Breast epithelium (tissue), 4 donors: ENCODE results near the gene USO1. TPM values are rescaled to one million over a fixed set of nuclear protein-coding genes. Genes with fewer than 3 reads are reported as not detected.
"Not testable (repeated sequence)": the region's sequence is repeated elsewhere in the genome, so short reads cannot be mapped to it uniquely, and the experiment has no call there.

Source experiments
- DNase-seq, 2 donors: peaks; one replicate each; pipeline ENCODE4 v3.0.0-alpha.2; 2019; ENCODE audit warnings: low spot score in 2 of 2
- H3K27ac ChIP-seq, 2 donors: fragments of 200-600 bp; sonication (generic) in 1 of 2; one replicate each; pipeline ENCODE4 v1.5.1; 2016 to 2019; ENCODE audit warnings: mild to moderate bottlenecking in 1 of 2
- H3K27me3 ChIP-seq, 2 donors: fragments of 200-600 bp; sonication (generic) in 1 of 2; one replicate each; pipeline versions ENCODE4 v1.5.1 to v1.6.0; 2017 to 2019; ENCODE audit warnings: control low read depth in 1 of 2, mild to moderate bottlenecking in 1 of 2
- H3K36me3 ChIP-seq: fragments of 200-600 bp; one replicate; pipeline ENCODE4 v1.5.1; 2019
- H3K4me1 ChIP-seq, 2 donors: fragments of 200-600 bp; sonication (generic); one replicate each; pipeline ENCODE4 v1.5.1; 2016 to 2019; ENCODE audit warnings: control low read depth in 1 of 2
- H3K4me3 ChIP-seq, 3 donors: fragments of 200-600 bp; sonication (generic); 1 replicate in 2 of 3; 2 replicates in 1 of 3; pipeline ENCODE4 v1.5.1; 2016 to 2019; ENCODE audit warnings: mild to moderate bottlenecking in 3 of 3, moderate library complexity in 2 of 3
- H3K9me3 ChIP-seq, 2 donors: fragments of 200-600 bp; sonication (generic) in 1 of 2; one replicate each; pipeline ENCODE4 v1.5.1; 2016 to 2019; ENCODE audit warnings: control low read depth in 1 of 2
- POLR2A ChIP-seq: fragments of 450-650 bp; IDR thresholded peaks from one replicate; pipeline ENCODE4 v1.6.1; 2016; ENCODE audit warnings: antibody characterized with exemption, mild to moderate bottlenecking, moderate library complexity
- POLR2AphosphoS5 ChIP-seq, 3 donors: sonication (generic); formaldehyde crosslinking; IDR thresholded peaks; one replicate each; pipeline ENCODE4 v1.6.1; 2017; ENCODE audit warnings: antibody characterized with exemption in 3 of 3
- intact Hi-C: fragments of 100-400 bp; cut with DNase I; formaldehyde crosslinking; loops from one replicate; pipeline ENCODE4 v1.15.1; 2023; ENCODE audit warnings: low total_unique reads
- total RNA-seq, 3 donors: library from RNA; depleted of rRNA; stranded (reverse); fragments of >200 nt; gene quantifications; one replicate each; pipeline ENCODE4 v1.1.0, GENCODE V29; 2016
- TF ChIP-seq, protein P1 (sequence below), 3 donors: fragments of 450-650 bp; IDR thresholded peaks; one replicate each; pipeline ENCODE4 v1.5.1; 2016 to 2017; ENCODE audit warnings: antibody characterized with exemption in 3 of 3, mild to moderate bottlenecking in 3 of 3, moderate library complexity in 3 of 3

The USO1 gene
- total RNA-seq, 3 donors from 2014 or later, result 74.1 to 76.7 (median 74.1) TPM

DNA sequence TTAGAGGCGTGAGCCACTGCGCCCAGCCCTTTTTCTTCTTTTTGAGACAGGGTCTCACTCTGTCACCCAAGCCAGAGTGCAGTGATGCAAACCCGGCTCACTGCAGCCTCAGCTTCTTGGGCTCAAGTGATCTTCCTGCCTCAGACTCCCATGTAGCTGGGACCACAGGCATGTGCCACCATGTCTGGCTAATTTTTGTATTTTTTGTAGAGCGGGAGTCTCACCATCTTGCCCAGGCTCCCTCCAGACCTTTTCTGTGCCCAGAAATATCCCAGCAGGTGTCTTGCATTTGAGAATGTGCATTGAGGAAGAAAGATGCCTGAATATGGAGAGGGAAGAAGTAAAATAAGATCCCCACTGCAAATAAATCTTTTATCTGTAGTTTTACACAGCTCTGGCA lies 119.2 kb downstream of the USO1 start:
- Histone ChIP-seq H3K9me3 (no peaks in the 10 kb centered on the region), H3K4me1 (no peaks in the 10 kb centered on the region), H3K36me3 (no peaks in the 10 kb centered on the region), H3K27me3 (no peaks in the 10 kb centered on the region), H3K27ac (peak overlapping the region in 1 of 2 donors; percentile 52), H3K4me3 (no peak overlapping the region)
- TF ChIP-seq, protein P1, sequence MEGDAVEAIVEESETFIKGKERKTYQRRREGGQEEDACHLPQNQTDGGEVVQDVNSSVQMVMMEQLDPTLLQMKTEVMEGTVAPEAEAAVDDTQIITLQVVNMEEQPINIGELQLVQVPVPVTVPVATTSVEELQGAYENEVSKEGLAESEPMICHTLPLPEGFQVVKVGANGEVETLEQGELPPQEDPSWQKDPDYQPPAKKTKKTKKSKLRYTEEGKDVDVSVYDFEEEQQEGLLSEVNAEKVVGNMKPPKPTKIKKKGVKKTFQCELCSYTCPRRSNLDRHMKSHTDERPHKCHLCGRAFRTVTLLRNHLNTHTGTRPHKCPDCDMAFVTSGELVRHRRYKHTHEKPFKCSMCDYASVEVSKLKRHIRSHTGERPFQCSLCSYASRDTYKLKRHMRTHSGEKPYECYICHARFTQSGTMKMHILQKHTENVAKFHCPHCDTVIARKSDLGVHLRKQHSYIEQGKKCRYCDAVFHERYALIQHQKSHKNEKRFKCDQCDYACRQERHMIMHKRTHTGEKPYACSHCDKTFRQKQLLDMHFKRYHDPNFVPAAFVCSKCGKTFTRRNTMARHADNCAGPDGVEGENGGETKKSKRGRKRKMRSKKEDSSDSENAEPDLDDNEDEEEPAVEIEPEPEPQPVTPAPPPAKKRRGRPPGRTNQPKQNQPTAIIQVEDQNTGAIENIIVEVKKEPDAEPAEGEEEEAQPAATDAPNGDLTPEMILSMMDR (IDR thresholded peaks at IDR 0.05), result no peak
- TF ChIP-seq POLR2AphosphoS5 (IDR thresholded peaks at IDR 0.05), result no peak
- TF ChIP-seq POLR2A, result no peak
- intact Hi-C loops, result no loop called here
- DNase-seq, result no peak

DNA sequence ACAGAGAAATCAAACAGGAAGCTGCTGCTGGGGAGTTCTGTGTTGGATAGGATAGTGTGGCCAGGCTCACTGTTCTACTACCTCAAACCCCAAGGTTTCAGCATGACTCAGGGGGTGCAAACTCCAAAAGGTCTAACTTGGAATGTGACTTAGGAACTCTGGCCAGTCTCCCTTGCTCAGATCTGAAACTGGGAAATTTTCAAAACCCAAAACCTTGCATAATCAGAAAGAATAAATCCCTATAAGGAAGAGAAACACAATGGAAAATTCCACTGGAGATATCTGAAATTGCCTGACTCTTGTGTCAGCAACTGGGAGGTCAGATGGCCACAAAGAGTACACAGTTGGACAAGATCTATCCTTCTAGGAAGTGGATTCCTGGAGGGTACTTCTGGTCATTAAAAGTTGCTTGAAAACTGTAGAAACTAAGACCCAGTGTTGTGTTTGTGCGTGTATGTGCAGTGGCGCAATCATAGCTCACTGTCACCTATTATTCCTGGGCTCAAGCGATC lies 119.8 kb downstream of the USO1 start:
- Histone ChIP-seq H3K27ac (no peak overlapping the region), H3K27me3 (no peaks in the 10 kb centered on the region), H3K4me1 (no peaks in the 10 kb centered on the region), H3K36me3 (no peaks in the 10 kb centered on the region), H3K9me3 (no peaks in the 10 kb centered on the region), H3K4me3 (no peak overlapping the region)
- TF ChIP-seq, protein P1 (IDR thresholded peaks at IDR 0.05), result no peak
- no peak for TF ChIP-seq POLR2AphosphoS5 (IDR thresholded peaks at IDR 0.05)
- TF ChIP-seq POLR2A, result no peak
- intact Hi-C loops, result no loop called here
- no peak for DNase-seq

DNA sequence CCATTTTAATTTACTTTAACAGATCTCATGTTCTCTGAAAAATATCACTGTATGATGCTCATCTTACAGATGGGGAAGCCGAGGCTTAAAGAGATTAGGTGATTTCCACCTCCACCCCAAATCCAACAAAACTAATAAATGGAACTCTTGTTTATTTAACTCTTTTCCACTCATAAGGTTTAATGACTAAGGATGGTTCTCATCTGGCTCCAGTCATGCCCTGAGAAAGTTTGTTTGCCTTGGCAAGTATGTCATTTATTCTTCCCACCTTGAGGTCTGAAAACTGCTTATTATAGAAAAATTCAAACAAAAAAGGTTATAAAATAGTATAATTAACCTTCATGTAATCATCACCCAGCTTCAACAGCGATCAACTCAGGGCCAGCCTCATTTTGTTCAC lies 121.6 kb downstream of the USO1 start:
- H3K27ac ChIP-seq, result no peak overlapping the region
- intact Hi-C loops, result no loop called here
- DNase-seq, result no peak
- H3K9me3 ChIP-seq, result no peaks in the 10 kb centered on the region
- H3K4me1 ChIP-seq, result no peaks in the 10 kb centered on the region
- TF ChIP-seq, protein P1 (IDR thresholded peaks at IDR 0.05), result no peak
- TF ChIP-seq POLR2A, result no peak
- TF ChIP-seq POLR2AphosphoS5 (IDR thresholded peaks at IDR 0.05), result no peak
- H3K4me3 ChIP-seq, result no peak overlapping the region
- H3K27me3 ChIP-seq, result no peaks in the 10 kb centered on the region
- H3K36me3 ChIP-seq, result no peaks in the 10 kb centered on the region

DNA sequence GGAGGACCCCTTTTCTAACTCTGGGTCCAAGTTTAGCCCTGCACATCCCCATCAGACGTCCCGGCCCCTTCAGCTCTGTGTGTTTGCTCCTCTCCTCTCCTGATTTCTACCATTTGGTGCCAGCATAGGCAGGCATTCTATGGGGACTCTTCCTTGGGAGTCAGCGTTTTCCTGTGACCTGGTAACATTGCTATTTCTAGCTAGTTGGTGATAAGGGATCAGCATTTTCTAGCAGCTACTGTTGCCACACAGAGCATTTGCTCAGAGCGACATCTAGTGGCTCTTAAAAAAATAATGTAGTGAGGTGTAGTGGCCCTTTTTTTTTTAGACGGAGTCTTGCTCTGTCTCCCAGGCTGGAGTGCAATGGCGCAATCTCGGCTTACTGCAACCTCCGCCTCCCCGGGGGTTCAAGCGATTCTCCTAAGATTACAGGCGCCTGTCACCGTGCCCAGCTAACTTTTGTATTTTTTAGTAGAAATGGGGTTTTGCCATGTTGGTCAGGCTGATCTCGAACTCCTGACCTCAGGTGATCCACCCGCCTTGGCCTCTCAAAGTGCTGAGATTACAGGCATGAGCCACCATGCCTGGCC lies 123.9 kb downstream of the USO1 start:
- DNase-seq, H3K4me3 ChIP-seq, H3K4me1 ChIP-seq, H3K9me3 ChIP-seq, H3K27ac ChIP-seq, H3K36me3 ChIP-seq, H3K27me3 ChIP-seq, intact Hi-C loops: not testable (repeated sequence)
- TF ChIP-seq, protein P1 (IDR thresholded peaks at IDR 0.05), result peak in 2 of 3 donors; percentile 37 to 58

DNA sequence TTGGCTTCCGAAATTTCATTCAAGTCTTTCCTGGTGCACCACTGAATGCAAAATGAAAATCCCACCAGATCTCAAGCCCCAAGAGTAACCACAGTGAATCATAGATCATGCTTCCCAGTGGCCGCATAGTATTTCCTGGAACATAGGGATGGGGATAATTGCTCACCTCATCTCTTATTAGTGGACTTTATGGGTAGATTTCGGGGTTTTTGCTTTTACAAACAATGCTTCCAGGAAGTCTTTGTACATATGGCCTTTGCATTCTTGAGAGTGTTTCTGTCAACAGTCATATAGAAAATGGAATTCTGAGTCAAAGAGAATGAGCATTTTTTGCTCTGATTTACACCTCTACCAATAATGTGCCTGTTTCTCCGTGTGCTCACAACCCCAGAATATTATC lies 124.5 kb downstream of the USO1 start:
- Histone ChIP-seq H3K27me3 (no peaks in the 10 kb centered on the region), H3K36me3 (no peaks in the 10 kb centered on the region), H3K4me1 (no peaks in the 10 kb centered on the region), H3K4me3 (no peak overlapping the region), H3K9me3 (no peaks in the 10 kb centered on the region), H3K27ac (no peak overlapping the region)
- no peak for DNase-seq
- TF ChIP-seq, protein P1 (IDR thresholded peaks at IDR 0.05), result no peak
- TF ChIP-seq POLR2AphosphoS5 (IDR thresholded peaks at IDR 0.05) (no peak), POLR2A (no peak)
- intact Hi-C loops, result no loop called here
